ENCODE data around the gene AADACL3. TPM values are rescaled to one million over a fixed set of nuclear protein-coding genes. Genes with fewer than 3 reads are reported as not detected.
"Not testable (repeated sequence)": the region's sequence is repeated elsewhere in the genome, so short reads cannot be mapped to it uniquely, and the experiment has no call there.

Gene AADACL3
- total RNA-seq, 1 donor from 2014 or later, result not detected

- Mint-ChIP-seq H3K27me3 (ENCODE audit: low read depth) (no peaks in the 10 kb centered on the region), H3K27ac (ENCODE audit: unreplicated experiment) (no peak overlapping the region), H3K4me1 (ENCODE audit: low read depth) (peaks cover 10% of the 10 kb centered on the region), H3K36me3 (ENCODE audit: low read depth) (peaks cover under 1% of the 10 kb centered on the region), H3K4me3 (ENCODE audit: unreplicated experiment) (no peak overlapping the region), H3K9me3 (ENCODE audit: low read depth) (peaks cover 9% of the 10 kb centered on the region)
- DNase-seq (ENCODE audit: low spot score), result no peak
- TF ChIP-seq CTCF (IDR thresholded peaks at IDR 0.05), result no peak
These were observed 6.8 kb upstream of the AADACL3 start for GRCh38 chr1:12709091-12709491.

- Mint-ChIP-seq H3K36me3 (ENCODE audit: low read depth) (no peaks in the 10 kb centered on the region), H3K4me1 (ENCODE audit: low read depth) (peaks cover 10% of the 10 kb centered on the region), H3K27me3 (ENCODE audit: low read depth) (no peaks in the 10 kb centered on the region), H3K4me3 (ENCODE audit: unreplicated experiment) (no peak overlapping the region), H3K9me3 (ENCODE audit: low read depth) (peaks cover 7% of the 10 kb centered on the region), H3K27ac (ENCODE audit: unreplicated experiment) (no peak overlapping the region)
- TF ChIP-seq CTCF (IDR thresholded peaks at IDR 0.05), result no peak
- DNase-seq (ENCODE audit: low spot score), result no peak
These were observed 6.2 kb upstream of the AADACL3 start for GRCh38 chr1:12709696-12710095.

- no peaks in the 10 kb centered on the region for H3K36me3 Mint-ChIP-seq (ENCODE audit: low read depth)
- peaks cover 3% of the 10 kb centered on the region for H3K9me3 Mint-ChIP-seq (ENCODE audit: low read depth)
- peaks cover 10% of the 10 kb centered on the region for H3K4me1 Mint-ChIP-seq (ENCODE audit: low read depth)
- no peak for DNase-seq (ENCODE audit: low spot score)
- TF ChIP-seq CTCF (IDR thresholded peaks at IDR 0.05), result no peak
- no peaks in the 10 kb centered on the region for H3K27me3 Mint-ChIP-seq (ENCODE audit: low read depth)
- H3K27ac Mint-ChIP-seq (ENCODE audit: unreplicated experiment), result no peak overlapping the region
- no peak overlapping the region for H3K4me3 Mint-ChIP-seq (ENCODE audit: unreplicated experiment)
These were observed 4.4 kb upstream of the AADACL3 start for GRCh38 chr1:12711536-12711935.

- H3K4me3 Mint-ChIP-seq (ENCODE audit: unreplicated experiment), result no peak overlapping the region
- no peak for TF ChIP-seq CTCF (IDR thresholded peaks at IDR 0.05)
- H3K9me3 Mint-ChIP-seq (ENCODE audit: low read depth), result peaks cover 3% of the 10 kb centered on the region
- H3K27me3 Mint-ChIP-seq (ENCODE audit: low read depth), result no peaks in the 10 kb centered on the region
- no peaks in the 10 kb centered on the region for H3K36me3 Mint-ChIP-seq (ENCODE audit: low read depth)
- peaks cover 10% of the 10 kb centered on the region for H3K4me1 Mint-ChIP-seq (ENCODE audit: low read depth)
- no peak overlapping the region for H3K27ac Mint-ChIP-seq (ENCODE audit: unreplicated experiment)
- no peak for DNase-seq (ENCODE audit: low spot score)
These were observed 3.8 kb upstream of the AADACL3 start for GRCh38 chr1:12712076-12712475.

GRCh38 chr1:12712929-12713328, 3.0 kb upstream of the AADACL3 start:
- no peak for TF ChIP-seq CTCF (IDR thresholded peaks at IDR 0.05)
- H3K27ac Mint-ChIP-seq (ENCODE audit: unreplicated experiment), result no peak overlapping the region
- no peaks in the 10 kb centered on the region for H3K27me3 Mint-ChIP-seq (ENCODE audit: low read depth)
- H3K4me3 Mint-ChIP-seq (ENCODE audit: unreplicated experiment), result no peak overlapping the region
- DNase-seq (ENCODE audit: low spot score), result no peak
- no peaks in the 10 kb centered on the region for H3K9me3 Mint-ChIP-seq (ENCODE audit: low read depth)
- no peaks in the 10 kb centered on the region for H3K36me3 Mint-ChIP-seq (ENCODE audit: low read depth)
- peaks cover 10% of the 10 kb centered on the region for H3K4me1 Mint-ChIP-seq (ENCODE audit: low read depth)

- H3K4me3 Mint-ChIP-seq (ENCODE audit: unreplicated experiment); H3K27me3 Mint-ChIP-seq (ENCODE audit: low read depth); H3K27ac Mint-ChIP-seq (ENCODE audit: unreplicated experiment); H3K36me3 Mint-ChIP-seq (ENCODE audit: low read depth); DNase-seq (ENCODE audit: low spot score); H3K9me3 Mint-ChIP-seq (ENCODE audit: low read depth): not testable (repeated sequence)
- peaks cover 10% of the 10 kb centered on the region for H3K4me1 Mint-ChIP-seq (ENCODE audit: low read depth)
These were observed 2.3 kb upstream of the AADACL3 start for GRCh38 chr1:12713651-12714050.
